DMS 273 (cell line): ENCODE data around the gene TNPO1.

Experiments used
- DNase-seq: peaks from one replicate; lab custom pipeline; 2025; ENCODE audit not compliant: unreplicated experiment; lab: John Stamatoyannopoulos, UW

Gene TNPO1

DNA sequence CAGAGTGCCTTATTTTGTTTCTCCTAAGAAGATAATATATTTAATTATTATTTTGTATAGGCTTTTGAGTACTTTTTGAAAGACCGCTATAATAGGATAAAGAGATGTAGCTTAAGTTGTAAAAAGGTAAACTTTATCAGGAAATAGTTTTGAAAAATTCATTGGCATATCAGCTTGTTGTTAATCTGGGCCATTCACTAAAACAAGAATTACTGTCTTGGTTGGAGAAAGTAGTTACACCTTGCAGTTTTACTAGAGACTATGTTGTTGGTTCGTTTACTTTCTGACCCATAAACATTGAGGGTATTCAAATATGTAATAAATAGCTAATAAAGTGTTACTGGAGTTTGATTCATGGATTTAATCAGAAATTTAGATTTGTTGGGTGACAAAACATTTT is 33.7 kb downstream of the TNPO1 start:
- no peak for DNase-seq

DNA sequence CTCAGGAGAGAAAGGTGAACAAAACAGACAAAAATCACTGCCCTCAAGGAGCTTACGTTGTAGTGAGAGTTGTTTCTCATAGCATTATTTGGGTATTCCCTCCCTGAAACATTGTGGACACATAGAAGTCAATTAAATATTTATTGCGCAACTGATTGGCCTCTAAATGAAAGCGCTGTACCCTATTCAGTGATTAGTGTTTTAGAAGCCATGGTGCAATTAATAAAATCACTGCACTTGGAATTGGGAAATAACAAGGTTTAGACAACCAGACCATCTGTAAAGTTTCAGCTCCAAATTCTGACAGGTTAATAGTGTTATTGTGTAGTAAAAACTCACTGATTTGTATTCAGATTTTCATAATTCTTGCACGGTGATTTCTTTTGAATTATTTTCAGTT is 35.9 kb downstream of the TNPO1 start:
- no peak for DNase-seq

DNA sequence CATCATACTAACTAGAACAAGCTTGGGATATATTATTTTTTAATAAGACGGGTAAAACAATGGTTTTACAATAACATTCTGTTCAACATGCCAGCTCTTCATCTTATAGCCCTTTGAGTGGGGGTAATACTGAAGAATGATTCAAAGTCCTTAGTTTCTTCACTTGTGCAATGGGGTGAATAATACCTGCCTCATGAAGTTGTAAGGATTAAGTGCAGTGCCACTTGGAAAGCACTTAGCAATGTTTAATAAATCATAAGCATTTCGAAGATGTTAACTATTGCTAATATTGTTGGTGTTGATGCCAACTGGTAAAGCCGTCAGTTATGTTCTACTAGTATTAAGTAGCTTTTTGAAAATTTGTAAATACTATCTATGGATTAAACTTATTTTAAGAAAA is 38.0 kb downstream of the TNPO1 start:
- DNase-seq: no peak

DNA sequence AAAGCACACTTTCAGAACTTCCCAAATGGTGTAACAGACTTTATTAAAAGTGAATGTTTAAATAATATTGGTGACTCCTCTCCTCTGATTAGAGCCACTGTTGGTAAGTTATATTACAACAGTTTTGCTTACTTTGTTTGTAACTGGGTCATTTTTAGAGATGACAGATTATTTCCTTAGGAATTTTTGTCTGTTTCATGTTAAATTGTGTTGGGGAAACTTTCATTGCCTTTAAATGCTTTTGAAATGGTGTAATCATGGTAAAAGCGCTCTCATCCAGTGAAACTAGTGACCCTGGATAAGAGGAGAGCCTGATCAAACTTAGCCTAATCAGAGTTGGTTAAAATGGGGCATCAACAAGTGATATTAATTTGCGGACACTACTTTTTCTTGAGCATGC is 39.4 kb downstream of the TNPO1 start:
- no peak for DNase-seq

DNA sequence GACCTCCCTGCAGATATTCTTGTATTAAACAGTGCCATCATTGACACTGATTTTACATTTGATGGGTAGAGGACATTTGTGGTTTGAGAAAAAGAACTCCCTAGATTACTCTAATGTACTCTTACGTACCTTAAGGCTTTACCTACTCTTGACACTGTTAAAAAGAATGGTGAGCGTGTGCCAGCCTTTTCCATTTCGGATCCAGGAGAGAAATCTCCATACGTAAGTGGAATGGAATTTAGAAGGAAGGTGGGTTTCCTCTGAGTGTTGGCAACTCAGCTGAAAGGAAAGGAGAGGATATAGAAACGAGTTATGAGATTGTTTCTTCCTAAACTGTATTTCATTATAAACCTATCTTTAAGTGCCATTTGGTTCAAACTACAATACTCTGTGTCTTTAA is 40.9 kb downstream of the TNPO1 start:
- no peak for DNase-seq

DNA sequence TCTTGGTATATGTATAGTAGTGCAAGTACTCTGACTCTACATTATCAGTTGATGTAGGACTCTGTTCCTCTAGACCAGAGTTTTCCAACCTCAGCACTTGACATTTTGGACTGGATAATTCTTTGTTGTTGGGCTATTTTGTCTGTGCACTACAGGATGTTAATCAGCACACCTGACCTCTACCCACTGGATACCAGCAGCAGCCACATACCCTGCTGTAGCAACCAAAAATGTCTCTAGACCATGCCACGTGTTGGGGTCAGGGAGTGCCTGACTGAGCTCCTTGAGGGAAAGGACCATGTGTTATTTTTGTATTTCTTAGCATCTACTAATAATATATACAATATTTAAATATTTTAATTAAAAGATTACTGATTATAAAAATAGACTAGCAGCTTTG is 42.7 kb downstream of the TNPO1 start:
- no peak for DNase-seq

DNA sequence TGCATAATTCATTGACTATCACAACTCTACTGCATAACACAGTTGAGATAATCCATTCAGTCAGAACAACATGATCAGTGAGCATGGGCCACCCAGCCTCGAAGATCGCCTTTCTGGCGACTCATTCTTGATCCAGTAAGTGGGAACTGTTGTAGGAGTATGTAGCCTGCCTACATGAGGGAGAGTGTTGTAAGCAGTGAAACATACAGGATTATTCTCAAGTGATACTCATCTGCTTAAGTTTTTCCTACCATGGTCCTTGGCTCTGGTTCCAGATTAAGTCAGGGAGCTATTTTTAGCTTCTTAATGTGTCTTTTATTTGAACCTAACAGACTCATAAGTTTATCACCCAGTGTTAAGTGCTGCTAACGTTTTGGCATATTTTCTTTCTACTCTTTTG is 44.0 kb downstream of the TNPO1 start:
- no peak for DNase-seq

DNA sequence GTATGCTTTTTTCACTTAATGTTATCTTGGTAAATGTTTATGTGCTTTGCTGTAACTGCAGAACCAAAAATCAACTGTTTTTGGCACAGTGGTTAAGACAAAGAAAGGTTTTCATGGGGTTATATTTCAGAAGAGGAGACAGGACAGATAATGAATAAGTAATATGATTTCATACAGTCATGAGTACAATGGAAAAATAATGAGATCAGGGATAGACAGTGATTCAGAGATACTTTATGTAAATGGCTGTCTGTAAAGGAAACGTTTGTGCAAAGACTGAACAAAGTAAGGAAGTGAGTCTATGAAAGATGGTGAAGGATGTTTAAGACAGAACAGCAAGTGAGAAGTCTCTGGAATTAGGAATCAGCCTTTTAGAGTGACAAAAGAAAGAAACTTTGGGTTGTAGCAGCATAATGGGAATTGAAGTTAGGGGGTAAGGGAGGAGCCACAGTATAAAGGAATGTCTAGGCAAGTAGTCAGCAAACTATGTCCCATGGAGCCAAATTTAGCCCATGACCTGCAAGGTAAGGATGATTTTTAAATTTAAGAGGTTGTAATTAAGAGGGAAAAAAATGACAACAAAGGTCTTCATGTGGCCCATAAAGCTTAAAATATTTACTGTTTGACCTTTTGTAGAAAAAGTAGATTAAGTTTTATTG is 55.0 kb downstream of the TNPO1 start:
- DNase-seq: no peak

DNA sequence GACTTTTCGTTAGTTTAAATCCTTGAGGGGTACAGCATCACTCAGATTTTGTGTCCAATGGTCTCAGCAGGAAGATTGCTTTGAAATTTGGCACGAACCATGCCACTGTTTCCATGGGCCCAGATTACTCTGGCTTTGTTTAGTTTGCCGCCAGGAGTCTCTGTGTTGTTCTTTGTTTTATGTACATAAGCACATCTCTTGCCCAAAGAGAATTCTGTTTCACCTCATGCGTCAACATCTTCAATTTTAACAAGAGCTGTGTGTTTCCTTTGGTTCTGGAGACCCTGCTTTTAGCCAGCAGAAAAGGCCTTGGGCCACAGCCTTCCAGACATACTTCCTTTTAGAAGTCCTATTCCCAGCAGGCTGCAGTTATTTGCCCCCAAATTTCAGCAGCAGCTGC is 62.4 kb downstream of the TNPO1 start:
- no peak for DNase-seq

DNA sequence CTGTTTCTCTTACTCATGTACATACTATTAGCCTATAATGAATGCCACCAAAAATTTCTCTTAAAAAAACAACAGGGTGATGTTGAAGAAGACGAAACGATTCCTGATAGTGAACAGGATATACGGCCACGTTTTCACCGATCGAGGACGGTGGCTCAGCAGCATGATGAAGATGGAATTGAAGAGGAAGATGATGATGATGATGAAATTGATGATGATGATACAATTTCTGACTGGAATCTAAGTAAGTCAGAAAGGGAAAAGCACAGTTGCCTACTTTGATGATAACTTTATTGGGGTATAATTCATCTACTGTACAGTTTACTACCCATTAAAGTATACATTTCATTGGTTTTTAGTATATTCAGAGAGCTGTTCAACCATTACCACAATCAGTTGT is 66.5 kb downstream of the TNPO1 start:
- no peak for DNase-seq

DNA sequence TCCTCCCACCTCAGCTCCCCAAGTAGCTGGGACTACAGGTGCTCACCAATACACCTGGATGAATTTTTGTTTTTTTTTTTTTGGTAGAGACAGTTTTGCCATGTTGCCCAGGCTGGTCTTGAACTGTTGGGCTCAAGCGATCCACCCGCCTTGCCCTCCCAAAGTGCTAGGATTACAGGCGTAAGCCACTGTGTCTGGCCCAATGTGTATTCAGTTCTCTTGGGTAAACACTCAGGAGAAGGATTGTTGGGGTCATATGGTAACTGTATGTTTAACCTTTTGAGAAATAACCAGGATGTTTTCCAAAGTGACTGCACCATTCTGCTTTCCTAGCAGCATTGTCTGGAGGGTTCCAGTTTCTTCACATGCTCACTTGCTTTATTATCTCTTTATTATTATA is 67.4 kb downstream of the TNPO1 start:
- DNase-seq: no peak

DNA sequence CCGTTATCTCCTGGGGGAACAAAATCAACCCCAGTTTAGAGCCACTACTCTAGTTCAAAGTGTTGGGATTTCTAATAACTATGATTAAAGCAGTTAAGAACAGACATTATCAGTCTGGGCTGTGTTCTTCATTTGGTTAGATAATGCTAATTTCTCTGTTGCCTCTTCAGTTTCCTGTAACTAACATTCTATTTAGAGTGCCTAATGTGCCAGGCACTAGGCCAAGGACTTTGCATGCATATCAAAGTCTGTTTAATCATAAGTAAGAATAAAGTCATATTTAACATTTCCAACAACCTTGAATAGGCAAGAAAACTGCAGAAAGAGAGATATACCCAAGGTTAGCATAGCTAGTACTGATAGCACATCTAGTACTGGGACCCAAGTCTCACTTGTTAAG is 68.4 kb downstream of the TNPO1 start:
- no peak for DNase-seq

DNA sequence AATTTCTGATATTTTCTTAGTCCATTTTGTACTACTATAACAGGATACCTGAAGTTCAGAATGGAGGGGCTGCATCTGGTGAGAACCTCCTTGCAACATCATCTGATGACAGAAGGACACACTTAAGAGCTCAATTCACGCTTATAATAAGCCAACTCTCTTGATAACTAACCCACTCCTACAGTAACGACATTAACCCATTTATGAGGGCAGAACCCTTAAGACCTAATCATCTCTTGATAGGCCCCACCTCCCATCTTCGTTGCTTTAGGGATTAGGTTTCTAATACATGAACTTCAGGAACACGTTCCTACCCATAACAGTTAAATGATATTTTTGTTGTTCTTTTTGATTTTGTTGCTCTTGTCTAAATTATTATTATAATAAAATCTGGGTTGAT is 69.4 kb downstream of the TNPO1 start:
- DNase-seq: no peak

DNA sequence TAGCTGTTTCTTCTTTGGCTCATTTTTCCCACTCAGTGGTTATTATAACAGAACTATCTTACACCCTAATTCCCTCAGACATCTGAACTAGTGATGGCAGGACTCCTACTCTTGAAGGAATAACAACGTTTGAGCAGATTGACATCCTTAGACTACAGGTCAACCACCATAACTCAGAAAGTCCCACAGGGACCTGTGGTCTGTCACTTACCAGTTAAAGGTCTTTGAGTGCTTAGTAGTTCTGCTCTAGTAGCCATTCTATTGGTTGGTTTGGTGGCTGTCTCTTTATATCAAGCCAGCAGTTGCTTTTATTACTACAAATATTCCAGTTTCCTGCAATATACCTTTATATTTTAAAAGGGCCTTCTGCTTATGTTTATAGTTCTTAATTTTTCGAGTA is 72.1 kb downstream of the TNPO1 start:
- DNase-seq: no peak

DNA sequence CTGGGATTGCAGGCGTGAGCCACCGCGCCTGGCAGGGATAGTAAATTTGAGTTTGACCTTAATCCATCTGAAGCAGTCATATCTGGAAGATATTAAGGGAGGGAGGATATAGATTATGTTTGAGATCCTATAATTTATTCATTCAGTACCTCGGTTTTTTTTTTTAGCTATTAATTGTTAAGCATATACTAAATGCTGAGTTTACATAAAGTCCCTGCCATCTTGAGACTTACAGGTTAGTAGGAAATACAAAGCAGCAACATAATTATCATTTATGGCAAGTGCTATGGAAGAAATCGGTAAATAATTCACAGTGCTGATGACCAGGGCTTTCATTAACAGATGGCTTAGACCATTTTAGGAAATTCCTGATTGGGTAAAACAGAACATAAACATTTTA is 72.9 kb downstream of the TNPO1 start:
- no peak for DNase-seq

DNA sequence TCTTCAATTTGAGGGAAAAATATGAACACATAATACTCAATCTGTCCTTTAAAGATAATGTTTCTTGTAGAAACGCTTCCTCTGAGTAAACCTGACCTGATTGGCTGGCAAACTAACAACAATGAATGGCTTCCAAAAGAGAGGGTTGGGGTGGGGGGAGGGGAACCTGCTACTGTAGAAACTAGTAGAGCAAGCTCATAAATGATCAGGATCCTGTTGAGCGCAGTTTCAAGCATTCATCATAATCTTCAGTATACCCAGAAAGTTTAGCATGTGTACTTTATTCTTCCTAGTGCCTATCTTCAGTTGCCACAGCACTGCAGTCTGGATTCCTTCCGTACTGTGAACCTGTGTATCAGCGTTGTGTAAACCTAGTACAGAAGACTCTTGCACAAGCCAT is 76.4 kb downstream of the TNPO1 start:
- DNase-seq: no peak

DNA sequence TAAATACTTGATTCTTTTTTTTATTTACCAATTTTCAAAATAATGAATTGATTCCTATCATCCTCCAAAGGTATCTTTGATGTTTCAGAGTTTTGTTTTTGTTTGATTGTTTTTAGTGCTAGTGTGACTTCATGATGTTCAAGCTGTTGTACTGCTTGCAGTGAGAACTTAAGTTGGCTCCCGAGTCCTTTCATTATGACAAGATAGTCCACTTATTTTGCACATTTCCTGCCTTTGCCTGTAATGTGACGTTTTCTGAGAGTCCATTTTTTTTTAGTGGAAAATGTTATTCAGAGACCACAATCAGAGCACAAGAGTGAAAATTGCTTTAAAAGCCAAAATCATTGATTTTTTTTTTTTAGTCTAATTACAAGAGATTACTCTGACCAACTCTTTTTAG is 79.3 kb downstream of the TNPO1 start:
- DNase-seq: no peak

DNA sequence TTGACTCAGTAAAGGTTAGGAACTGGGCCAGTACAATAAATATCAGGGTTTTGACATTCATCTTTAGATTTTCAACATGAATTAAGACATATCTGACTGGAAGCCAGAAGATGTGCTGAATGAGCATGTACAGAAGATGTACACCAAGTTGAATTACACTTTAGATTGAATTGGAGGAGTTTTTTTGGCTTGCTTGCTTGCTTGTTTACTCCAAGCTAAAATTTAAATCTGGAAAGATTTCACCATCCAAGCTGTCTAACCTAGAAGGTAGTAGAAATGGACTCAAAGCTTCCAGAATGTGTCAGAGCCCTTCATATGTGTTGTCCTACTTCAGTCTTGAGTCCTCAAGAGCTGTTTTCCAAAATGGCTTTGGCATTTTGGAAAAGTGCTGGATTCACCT is 90.3 kb downstream of the TNPO1 start:
- DNase-seq: no peak

DNA sequence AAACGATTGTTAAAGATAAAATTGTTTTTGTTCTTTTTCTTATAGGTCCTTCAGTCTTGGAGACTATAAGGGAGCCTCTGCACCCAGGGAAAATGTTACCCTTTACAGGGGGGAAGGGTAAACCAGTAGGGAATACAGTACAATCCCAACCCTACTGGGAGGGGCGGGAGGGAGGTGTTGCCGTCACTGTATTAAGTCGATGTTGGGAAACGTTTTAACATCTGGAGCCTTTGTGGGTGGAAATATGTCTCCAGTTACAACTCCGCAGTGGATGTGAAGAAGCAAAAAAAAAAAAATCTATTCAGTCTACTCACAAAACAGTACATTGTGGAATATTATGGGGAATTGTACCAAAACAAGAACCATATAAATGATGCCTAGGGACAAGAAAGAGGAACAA is 92.2 kb downstream of the TNPO1 start:
- DNase-seq: peak; percentile 24

DNA sequence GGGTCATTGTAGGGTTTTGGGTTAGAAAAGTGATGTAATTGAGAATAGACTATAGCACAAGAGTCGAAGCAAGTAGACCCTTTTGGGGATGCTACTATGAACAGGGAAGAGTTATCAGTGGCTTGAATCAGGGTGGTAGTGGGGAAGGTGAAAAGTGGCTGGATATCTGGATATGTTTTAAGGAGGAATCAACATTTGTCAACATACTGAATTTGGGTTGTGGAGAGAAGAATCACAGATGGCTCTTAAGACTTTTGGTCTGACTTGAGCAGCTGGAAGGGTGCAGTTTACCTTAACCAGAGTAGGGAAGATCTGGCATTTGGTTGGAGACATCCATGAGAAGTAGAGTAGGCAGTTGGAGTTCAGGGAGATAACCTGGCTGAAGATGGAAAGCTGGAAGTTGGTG is 100.9 kb downstream of the TNPO1 start:
- peak; percentile 45 for DNase-seq

DNA sequence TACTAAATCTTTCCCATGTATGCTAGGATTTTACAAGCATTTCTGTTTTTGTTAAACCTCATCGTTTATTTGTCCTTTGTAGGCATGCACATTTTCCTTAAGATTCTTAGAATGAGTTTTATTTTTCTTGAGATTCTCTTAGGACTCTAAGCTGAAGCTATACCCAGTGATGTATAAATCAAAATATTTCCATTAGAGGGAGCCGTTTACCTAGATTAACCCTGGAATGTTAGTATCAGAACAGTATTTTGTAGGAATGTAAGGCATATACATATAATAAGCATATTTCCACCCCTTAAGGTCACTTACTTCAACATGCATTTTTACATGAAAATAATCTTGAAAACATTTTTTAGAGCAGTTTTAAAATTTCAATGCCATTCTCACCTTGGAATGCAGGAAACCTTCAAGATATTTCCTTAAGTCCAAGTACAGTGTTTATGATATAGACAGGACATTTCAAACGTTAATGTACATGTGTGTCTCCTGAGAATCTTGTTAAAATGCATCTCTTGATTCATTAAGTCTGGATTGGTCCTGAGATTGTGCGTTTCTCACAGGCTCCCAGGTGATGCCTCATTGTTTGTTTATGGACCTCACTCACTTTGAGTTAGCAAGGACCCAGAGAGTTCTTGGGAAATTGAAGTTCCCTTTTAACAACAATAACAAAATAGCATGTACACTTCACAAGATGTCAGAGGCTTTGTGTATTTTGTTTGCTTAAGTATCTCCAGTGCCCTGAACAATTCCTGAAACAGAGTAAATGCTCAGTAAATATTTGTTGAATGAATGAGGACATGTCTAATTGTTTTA is 104.4 kb downstream of the TNPO1 start:
- DNase-seq: peak; percentile 59

DNA sequence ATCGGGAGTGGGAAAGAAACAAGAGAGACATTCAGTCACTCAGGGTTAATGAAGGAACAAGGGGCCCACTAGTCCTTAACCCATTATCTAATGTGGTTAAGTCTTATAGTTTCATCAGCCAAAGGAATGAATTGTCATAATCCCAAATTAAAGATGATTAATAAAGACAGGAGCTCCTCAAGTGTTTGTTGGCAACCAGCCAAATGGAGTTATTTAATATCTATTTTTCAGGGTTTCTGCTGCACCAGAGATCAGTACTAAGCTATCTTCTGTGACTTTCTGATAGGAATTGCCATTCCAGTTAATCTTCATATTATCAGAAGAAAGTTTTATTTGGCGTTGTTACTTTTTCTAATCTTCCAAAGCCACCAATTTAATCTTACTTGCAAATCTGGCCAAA is 105.4 kb downstream of the TNPO1 start:
- peak; percentile 32 for DNase-seq

DNA sequence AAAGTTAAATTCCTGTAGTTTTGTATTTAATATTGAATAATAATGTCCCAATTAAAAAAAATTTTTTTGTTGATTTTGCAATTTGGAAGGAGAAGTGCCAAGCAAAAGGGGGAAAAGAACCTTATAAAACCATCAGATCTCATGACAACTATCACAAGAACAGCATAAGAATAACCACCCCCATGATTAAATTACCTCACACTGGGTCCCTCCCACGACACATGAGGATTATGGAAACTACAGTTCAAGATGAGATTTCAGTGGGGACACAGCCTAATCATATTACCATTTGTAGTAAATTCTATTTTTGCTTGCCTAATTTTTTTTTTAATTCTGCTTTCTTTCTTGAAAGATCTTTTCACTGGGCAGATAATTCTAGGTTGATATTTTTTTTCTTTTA is 106.0 kb downstream of the TNPO1 start:
- DNase-seq: no peak
